Breast epithelium (tissue), 3 donors: ENCODE measurements around the gene SMIM1.

ENCODE experiments used
- POLR2A ChIP-seq: fragments of 450-650 bp; IDR thresholded peaks from one replicate; pipeline ENCODE4 v1.6.1; 2016; ENCODE audit warnings: antibody characterized with exemption, mild to moderate bottlenecking, moderate library complexity
- POLR2AphosphoS5 ChIP-seq, 3 donors: sonication (generic); formaldehyde crosslinking; IDR thresholded peaks; one replicate each; pipeline ENCODE4 v1.6.1; 2017; ENCODE audit warnings: antibody characterized with exemption in 3 of 3
- TF ChIP-seq, protein P1 (sequence below), 3 donors: fragments of 450-650 bp; IDR thresholded peaks; one replicate each; pipeline ENCODE4 v1.5.1; 2016 to 2017; ENCODE audit warnings: antibody characterized with exemption in 3 of 3, mild to moderate bottlenecking in 3 of 3, moderate library complexity in 3 of 3

DNA sequence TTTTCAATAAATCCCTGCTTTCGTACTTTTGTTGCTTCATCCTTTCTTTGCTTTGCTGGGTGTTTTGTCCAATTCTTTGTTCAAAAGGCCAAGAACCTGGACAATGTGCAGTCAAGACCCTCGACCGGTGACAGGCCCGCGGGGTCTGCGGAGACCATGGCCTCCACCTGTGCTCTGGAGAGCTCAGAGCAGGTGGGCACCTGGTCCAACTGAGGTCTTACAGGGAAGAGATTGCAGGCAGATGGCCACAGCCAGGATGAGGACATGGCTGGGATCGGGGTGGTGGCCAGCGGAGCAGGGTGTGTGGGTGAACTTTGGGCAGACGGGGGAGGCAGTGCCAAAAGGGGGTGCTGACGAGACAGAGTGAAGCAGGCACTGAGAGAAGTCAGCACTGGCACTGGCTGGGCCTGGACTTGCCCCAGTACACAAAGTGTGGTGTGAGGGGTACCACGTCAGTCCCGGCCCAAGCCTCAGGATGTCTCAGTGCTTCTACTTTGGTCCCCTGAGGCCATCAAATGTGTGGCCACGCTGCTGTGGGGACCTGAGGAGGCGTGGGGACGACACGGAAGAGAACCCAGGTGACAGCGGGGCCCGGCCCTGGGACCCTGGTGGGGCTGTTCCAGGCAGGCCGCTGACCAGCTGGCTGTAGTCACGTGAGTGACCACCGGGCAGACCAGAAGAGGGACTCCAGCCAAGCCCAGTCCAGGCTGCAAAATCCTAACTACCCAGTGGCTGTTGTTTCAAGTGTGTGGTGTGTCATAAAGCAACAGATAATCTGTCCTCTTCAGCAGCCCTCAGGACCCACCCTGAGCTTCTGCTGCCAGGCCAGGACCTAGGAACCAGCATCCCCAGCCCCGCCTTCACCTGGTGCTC is 30.7 kb upstream of the SMIM1 start:
- TF ChIP-seq, protein P1, sequence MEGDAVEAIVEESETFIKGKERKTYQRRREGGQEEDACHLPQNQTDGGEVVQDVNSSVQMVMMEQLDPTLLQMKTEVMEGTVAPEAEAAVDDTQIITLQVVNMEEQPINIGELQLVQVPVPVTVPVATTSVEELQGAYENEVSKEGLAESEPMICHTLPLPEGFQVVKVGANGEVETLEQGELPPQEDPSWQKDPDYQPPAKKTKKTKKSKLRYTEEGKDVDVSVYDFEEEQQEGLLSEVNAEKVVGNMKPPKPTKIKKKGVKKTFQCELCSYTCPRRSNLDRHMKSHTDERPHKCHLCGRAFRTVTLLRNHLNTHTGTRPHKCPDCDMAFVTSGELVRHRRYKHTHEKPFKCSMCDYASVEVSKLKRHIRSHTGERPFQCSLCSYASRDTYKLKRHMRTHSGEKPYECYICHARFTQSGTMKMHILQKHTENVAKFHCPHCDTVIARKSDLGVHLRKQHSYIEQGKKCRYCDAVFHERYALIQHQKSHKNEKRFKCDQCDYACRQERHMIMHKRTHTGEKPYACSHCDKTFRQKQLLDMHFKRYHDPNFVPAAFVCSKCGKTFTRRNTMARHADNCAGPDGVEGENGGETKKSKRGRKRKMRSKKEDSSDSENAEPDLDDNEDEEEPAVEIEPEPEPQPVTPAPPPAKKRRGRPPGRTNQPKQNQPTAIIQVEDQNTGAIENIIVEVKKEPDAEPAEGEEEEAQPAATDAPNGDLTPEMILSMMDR (IDR thresholded peaks at IDR 0.05) = no peak
- TF ChIP-seq POLR2AphosphoS5 (IDR thresholded peaks at IDR 0.05) = no peak
- no peak for TF ChIP-seq POLR2A
